ENCODE measurements around the gene BRSK2.

Gene BRSK2

DNA sequence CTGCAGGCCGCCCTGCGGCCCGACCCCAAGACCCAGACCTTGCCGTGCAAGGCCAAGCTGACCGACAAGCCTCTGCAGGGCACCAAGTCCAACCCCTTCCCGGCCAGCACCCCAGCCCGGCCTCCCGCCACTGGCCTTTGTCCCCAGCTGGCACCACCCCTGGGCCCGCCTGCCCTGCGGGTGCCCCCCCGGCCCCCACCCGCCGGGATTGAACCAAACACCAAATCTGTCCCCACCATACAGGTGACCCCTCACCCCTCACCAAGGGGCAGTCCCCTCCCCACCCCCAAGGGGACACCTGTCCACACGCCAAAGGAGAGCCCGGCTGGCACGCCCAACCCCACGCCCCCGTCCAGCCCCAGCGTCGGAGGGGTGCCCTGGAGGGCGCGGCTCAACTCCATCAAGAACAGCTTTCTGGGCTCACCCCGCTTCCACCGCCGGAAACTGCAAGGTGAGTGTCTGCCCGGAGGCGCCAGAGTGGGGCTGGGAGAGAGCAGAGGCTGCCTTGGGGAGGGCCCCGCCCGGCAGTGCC is 60.7 kb downstream of the BRSK2 start:
- Histone ChIP-seq H2AFZ (ENCODE audit: low read length) (no peak overlapping the region), H3K9me3 (ENCODE audit: low read length) (no peaks in the 10 kb centered on the region), H3K79me2 (ENCODE audit: insufficient read depth, low read length) (no peaks in the 10 kb centered on the region), H3K4me3 (ENCODE audit: low read depth, low read length, poor library complexity, severe bottlenecking) (no peak overlapping the region), H3K27ac (ENCODE audit: low read depth, low read length, poor library complexity, severe bottlenecking) (no peak overlapping the region), H3K9ac (ENCODE audit: low read length) (no peak overlapping the region), H4K20me1 (ENCODE audit: insufficient read depth, low read length) (no peaks in the 10 kb centered on the region), H3F3A (ENCODE audit: insufficient read depth, low read length) (no peaks in the 10 kb centered on the region), H3K36me3 (ENCODE audit: insufficient read depth, low read length) (no peaks in the 10 kb centered on the region), H3K27me3 (ENCODE audit: insufficient read depth, low read length) (peaks cover 5% of the 10 kb centered on the region; the same call in 1 of the 2 replicates), H3K4me2 (ENCODE audit: low read length) (no peak overlapping the region), H3K4me1 (ENCODE audit: insufficient read depth, low read length, severe bottlenecking) (no peaks in the 10 kb centered on the region), H3K9me2 (ENCODE audit: low read depth, low read length) (no peaks in the 10 kb centered on the region)
- TF ChIP-seq, protein P1, sequence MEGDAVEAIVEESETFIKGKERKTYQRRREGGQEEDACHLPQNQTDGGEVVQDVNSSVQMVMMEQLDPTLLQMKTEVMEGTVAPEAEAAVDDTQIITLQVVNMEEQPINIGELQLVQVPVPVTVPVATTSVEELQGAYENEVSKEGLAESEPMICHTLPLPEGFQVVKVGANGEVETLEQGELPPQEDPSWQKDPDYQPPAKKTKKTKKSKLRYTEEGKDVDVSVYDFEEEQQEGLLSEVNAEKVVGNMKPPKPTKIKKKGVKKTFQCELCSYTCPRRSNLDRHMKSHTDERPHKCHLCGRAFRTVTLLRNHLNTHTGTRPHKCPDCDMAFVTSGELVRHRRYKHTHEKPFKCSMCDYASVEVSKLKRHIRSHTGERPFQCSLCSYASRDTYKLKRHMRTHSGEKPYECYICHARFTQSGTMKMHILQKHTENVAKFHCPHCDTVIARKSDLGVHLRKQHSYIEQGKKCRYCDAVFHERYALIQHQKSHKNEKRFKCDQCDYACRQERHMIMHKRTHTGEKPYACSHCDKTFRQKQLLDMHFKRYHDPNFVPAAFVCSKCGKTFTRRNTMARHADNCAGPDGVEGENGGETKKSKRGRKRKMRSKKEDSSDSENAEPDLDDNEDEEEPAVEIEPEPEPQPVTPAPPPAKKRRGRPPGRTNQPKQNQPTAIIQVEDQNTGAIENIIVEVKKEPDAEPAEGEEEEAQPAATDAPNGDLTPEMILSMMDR (IDR thresholded peaks at IDR 0.05; ENCODE audit: low read length), result no peak
- TF ChIP-seq EZH2 (IDR thresholded peaks at IDR 0.05; ENCODE audit: borderline replicate concordance, low read length), result no peak

DNA sequence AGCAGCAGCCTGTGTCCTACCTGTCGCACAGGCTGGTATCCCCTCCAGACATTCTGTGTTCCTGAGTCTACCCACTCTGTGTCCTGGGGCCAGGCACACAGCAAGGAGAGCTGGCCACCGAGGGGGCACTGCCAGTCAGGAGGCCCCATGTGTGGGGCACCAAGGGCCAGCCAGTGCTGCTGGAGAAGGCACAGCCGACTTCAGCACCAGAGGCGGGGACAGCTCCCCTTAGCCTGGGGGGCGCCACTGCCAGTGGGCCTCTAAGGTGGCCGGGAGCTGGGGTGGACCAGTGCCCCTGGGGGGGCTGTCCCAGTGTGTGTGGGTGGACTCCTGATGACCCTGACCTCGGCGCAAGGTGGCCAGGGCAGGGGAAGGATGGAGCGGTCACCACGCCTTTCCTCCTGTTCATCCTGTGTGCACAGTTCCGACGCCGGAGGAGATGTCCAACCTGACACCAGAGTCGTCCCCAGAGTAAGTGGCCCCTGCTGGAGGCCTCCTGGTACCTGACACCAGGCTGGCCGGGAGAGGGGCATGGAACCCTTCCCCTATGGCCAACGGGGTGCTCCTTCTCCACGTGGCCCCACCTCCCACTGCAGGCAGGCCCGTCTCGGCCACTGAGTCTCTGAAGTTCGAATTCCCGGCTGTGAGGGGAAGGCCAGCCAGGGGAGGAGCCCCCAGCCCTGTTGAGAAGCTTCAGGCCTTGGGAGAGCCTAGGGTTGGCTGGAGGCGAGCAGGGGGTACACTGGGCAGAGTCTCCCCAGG is 61.4 kb downstream of the BRSK2 start:
- no peak overlapping the region for H3K9ac ChIP-seq (ENCODE audit: low read length)
- H3K9me2 ChIP-seq (ENCODE audit: low read depth, low read length), result no peaks in the 10 kb centered on the region
- no peaks in the 10 kb centered on the region for H3K9me3 ChIP-seq (ENCODE audit: low read length)
- no peaks in the 10 kb centered on the region for H3K79me2 ChIP-seq (ENCODE audit: insufficient read depth, low read length)
- peaks cover 5% of the 10 kb centered on the region; the same call in 1 of the 2 replicates for H3K27me3 ChIP-seq (ENCODE audit: insufficient read depth, low read length)
- no peak overlapping the region for H3K4me2 ChIP-seq (ENCODE audit: low read length)
- TF ChIP-seq, protein P1 (IDR thresholded peaks at IDR 0.05; ENCODE audit: low read length), result no peak
- no peak for TF ChIP-seq EZH2 (IDR thresholded peaks at IDR 0.05; ENCODE audit: borderline replicate concordance, low read length)
- H3K36me3 ChIP-seq (ENCODE audit: insufficient read depth, low read length), result no peaks in the 10 kb centered on the region
- H3K27ac ChIP-seq (ENCODE audit: low read depth, low read length, poor library complexity, severe bottlenecking), result no peak overlapping the region
- no peak overlapping the region for H2AFZ ChIP-seq (ENCODE audit: low read length)
- H3K4me3 ChIP-seq (ENCODE audit: low read depth, low read length, poor library complexity, severe bottlenecking), result no peak overlapping the region
- no peaks in the 10 kb centered on the region for H3F3A ChIP-seq (ENCODE audit: insufficient read depth, low read length)
- no peaks in the 10 kb centered on the region for H3K4me1 ChIP-seq (ENCODE audit: insufficient read depth, low read length, severe bottlenecking)
- H4K20me1 ChIP-seq (ENCODE audit: insufficient read depth, low read length), result no peaks in the 10 kb centered on the region

DNA sequence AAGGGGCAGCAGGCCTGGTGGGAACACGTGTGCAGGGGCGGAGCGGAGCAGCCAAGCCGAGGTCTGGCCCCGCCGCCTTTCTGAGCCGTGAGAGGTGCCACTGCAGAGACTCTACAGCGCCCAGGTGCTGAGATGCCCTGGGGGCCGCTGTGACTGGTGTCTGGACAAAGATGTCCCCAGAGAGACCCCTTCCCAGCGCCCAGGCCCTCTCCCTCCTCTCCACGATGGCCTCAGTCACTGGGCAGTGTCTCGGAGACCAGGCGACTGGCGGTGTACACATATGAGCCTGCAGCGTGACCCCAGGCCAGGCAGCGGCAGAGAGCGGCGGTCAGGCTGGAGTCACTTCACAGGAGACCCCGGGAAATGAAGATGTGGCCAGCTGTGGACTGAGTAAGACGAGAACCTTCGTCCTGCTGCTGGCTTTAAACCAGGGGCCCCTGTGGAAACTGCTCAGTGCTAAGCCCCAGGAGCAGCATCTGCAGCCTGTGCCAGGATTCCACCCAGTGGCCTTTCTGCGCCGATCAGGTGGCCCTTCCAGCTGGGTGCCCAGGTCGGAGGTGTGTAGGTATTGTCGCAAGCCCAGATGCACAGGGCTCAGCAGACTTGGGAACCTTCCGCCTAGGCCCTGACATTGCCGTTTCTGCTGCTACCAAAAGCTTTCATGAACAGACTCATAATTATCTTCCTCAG is 62.2 kb downstream of the BRSK2 start:
- TF ChIP-seq, protein P1 (IDR thresholded peaks at IDR 0.05; ENCODE audit: low read length), result no peak
- TF ChIP-seq EZH2 (IDR thresholded peaks at IDR 0.05; ENCODE audit: borderline replicate concordance, low read length), result no peak
- H3K4me3 ChIP-seq (ENCODE audit: low read depth, low read length, poor library complexity, severe bottlenecking), result no peak overlapping the region
- H3K27ac ChIP-seq (ENCODE audit: low read depth, low read length, poor library complexity, severe bottlenecking), result no peak overlapping the region
- H3K4me1 ChIP-seq (ENCODE audit: insufficient read depth, low read length, severe bottlenecking), result no peaks in the 10 kb centered on the region
- no peak overlapping the region for H3K4me2 ChIP-seq (ENCODE audit: low read length)
- H3K9ac ChIP-seq (ENCODE audit: low read length), result no peak overlapping the region
- peaks cover 5% of the 10 kb centered on the region; the same call in 1 of the 2 replicates for H3K27me3 ChIP-seq (ENCODE audit: insufficient read depth, low read length)
- H3K9me3 ChIP-seq (ENCODE audit: low read length), result no peaks in the 10 kb centered on the region
- H3F3A ChIP-seq (ENCODE audit: insufficient read depth, low read length), result no peaks in the 10 kb centered on the region
- H3K36me3 ChIP-seq (ENCODE audit: insufficient read depth, low read length), result no peaks in the 10 kb centered on the region
- no peaks in the 10 kb centered on the region for H3K79me2 ChIP-seq (ENCODE audit: insufficient read depth, low read length)
- no peaks in the 10 kb centered on the region for H3K9me2 ChIP-seq (ENCODE audit: low read depth, low read length)
- H2AFZ ChIP-seq (ENCODE audit: low read length), result no peak overlapping the region
- H4K20me1 ChIP-seq (ENCODE audit: insufficient read depth, low read length), result no peaks in the 10 kb centered on the region
